ENCODE data around the gene CANX.

- TF ChIP-seq POLR2AphosphoS5 (IDR thresholded peaks at IDR 0.05; ENCODE audit: low read depth, low read length): peak; percentile 92
- no peak for TF ChIP-seq CTCF (IDR thresholded peaks at IDR 0.05 in 2 of 3, conservative IDR thresholded peaks at IDR 0.05 in 1 of 3; ENCODE audit: borderline replicate concordance in 1 of 3, insufficient read depth in 1 of 3, low read depth in 2 of 3, low read length in 2 of 3)
- TF ChIP-seq TCF7L2 (IDR thresholded peaks at IDR 0.05; ENCODE audit: borderline replicate concordance, extremely low read depth, insufficient read depth, insufficient read length): no peak
- TF ChIP-seq EZH2phosphoT487 (IDR thresholded peaks at IDR 0.05; ENCODE audit: borderline replicate concordance): no peak
- no peak for TF ChIP-seq SIN3A (IDR thresholded peaks at IDR 0.05; ENCODE audit: low read depth)
- TF ChIP-seq REST (IDR thresholded peaks at IDR 0.05; ENCODE audit: low read depth): no peak
- TF ChIP-seq MAX (IDR thresholded peaks at IDR 0.05): no peak
- no peak for TF ChIP-seq CEBPB (IDR thresholded peaks at IDR 0.05; ENCODE audit: low read depth)
- TF ChIP-seq POLR2A (IDR thresholded peaks at IDR 0.05; ENCODE audit: borderline replicate concordance, extremely low read depth, insufficient read depth, insufficient read length): peak; percentile 30
- TF ChIP-seq EGR1 (IDR thresholded peaks at IDR 0.05; ENCODE audit: low read depth): no peak
- TF ChIP-seq SRF (IDR thresholded peaks at IDR 0.05; ENCODE audit: low read depth): no peak
- TF ChIP-seq SP1 (IDR thresholded peaks at IDR 0.05; ENCODE audit: low read depth): no peak
Measured at GRCh38 chr5:179697993-179698934, 503 bp upstream of the CANX start.

Measured in HCT116 (cell line).